Neural cell (in vitro differentiated cells): ENCODE measurements around the gene TUBA3D.
"Not testable (repeated sequence)": the region's sequence is repeated elsewhere in the genome, so short reads cannot be mapped to it uniquely, and the experiment has no call there.

Source experiments
- CTCF ChIP-seq: fragments of 450-650 bp; IDR thresholded peaks from 2 replicates; pipeline ENCODE4 v1.5.1; 2014; ENCODE audit warnings: antibody characterized with exemption, mild to moderate bottlenecking, moderate library complexity; ENCODE audit not compliant: poor library complexity, severe bottlenecking
- EP300 ChIP-seq: fragments of 450-650 bp; conservative IDR thresholded peaks from 2 replicates; pipeline ENCODE4 v1.6.1; 2014; ENCODE audit warnings: antibody characterized with exemption, mild to moderate bottlenecking, moderate library complexity; ENCODE audit not compliant: poor library complexity, severe bottlenecking
- POLR2AphosphoS5 ChIP-seq: IDR thresholded peaks from 2 replicates; pipeline ENCODE4 v1.6.1; 2012
- REST ChIP-seq: IDR thresholded peaks from 2 replicates; pipeline ENCODE4 v1.6.1; 2012; ENCODE audit warnings: borderline replicate concordance
- SMC3 ChIP-seq: fragments of 450-650 bp; conservative IDR thresholded peaks from 2 replicates; pipeline ENCODE4 v1.6.1; 2014; ENCODE audit warnings: antibody characterized with exemption, mild to moderate bottlenecking, moderate library complexity; ENCODE audit not compliant: poor library complexity
- TAF1 ChIP-seq: IDR thresholded peaks from 2 replicates; pipeline ENCODE4 v1.6.1; 2012; ENCODE audit warnings: low read depth

GRCh38 chr2:131495506-131495905 lies 19.6 kb downstream of the TUBA3D start:
- not testable (repeated sequence) for TF ChIP-seq TAF1, CTCF, EP300, SMC3, POLR2AphosphoS5, REST
